ENCODE results near the gene RBPJ. TPM values are rescaled to one million over a fixed set of nuclear protein-coding genes. Genes with fewer than 3 reads are reported as not detected.

Gene RBPJ
- total RNA-seq, result 77.2 TPM

DNA sequence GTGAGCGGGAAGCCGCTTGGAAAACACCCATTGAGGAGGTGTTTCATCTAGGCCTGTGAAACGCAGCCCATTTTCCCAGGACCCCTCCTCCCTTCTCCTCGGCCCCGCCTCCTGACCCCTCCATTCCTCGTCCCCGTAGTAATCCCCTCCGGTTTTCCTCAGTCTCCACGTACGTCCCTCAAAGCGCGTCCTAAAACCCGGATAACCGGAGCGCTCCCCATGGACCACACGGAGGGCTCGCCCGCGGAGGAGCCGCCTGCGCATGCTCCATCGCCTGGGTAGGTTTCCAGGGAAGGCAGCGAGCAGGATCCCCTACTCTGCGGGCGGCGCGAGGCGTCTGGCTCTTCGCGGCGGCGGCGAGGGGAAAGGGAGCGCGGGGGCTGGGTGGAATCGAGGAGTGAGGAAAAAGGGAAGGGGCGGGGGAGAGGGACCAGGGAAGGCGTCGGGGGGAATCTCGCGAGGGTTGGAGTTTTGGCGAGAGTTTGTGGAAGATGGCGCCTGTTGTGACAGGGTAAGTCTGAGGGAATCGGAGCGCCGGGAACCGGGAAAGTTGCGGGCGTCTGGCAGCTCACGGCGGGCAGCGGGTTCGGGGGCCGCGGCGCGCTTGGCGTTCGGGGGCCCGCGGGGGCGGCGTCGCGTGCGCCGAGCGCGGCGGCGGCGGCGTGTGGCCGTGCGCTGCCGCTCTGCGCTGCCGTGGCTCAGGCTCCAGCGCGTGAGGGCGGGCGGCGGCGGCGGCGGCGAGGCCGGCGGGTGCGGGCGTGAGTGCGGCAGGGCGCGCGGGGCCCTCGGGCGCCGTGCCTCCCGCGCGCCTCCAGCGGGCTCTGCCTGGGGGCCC, at the start of gene RBPJ:
TSS of gene RBPJ (plus strand) at position 477 of the 835 bp plus-strand sequence. CDS start at position 492, 15 bp downstream.
- H3K4me3 ChIP-seq (ENCODE audit: low read length in 3 of 3), result peak within 1 kb of the TSS; percentile 83 to 91 (median 89)
- no peaks in the 10 kb centered on the region for H3K27me3 ChIP-seq (ENCODE audit: control insufficient read depth in 3 of 3, insufficient read depth in 3 of 3, low read length in 3 of 3)
- H3K9me3 ChIP-seq (ENCODE audit: control insufficient read depth in 3 of 3, low read length in 3 of 3), result no peaks in the 10 kb centered on the region
- no peaks in the 10 kb centered on the region for H3K36me3 ChIP-seq (ENCODE audit: control insufficient read depth in 3 of 3, insufficient read depth in 3 of 3, low read length in 3 of 3)
- H3K9ac ChIP-seq (ENCODE audit: low read depth in 1 of 3, low read length in 3 of 3), result peak within 1 kb of the TSS; percentile 85 to 92 (median 91)
- peak within 1 kb of the TSS; percentile 94 for H3K27ac ChIP-seq (ENCODE audit: low read depth, low read length)
- peaks cover 16 to 37% (median 33%) of the 10 kb centered on the region in 3 donors for H3K4me1 ChIP-seq (ENCODE audit: control insufficient read depth in 3 of 3, insufficient read depth in 3 of 3, low read length in 3 of 3)

DNA sequence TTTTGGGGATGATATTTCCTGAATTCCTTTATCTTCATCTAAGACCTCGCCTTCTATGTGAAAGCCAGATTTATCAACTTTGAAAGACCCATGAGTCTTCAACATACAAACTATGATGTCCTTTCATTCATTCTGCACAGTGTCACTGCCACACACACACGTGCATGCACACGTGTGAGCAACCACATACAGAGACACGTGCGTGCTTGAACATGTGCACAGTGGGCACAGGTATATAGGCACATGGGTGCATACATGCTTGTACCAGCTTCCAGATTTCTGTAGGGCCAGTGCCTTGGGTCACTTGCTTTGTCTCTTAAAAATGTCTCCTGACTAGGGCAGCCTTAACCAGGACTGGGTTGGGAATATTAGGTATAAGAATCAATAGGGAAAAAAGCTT, 49.1 kb upstream of the RBPJ start:
- Histone ChIP-seq H3K4me1 (ENCODE audit: control insufficient read depth in 3 of 3, insufficient read depth in 3 of 3, low read length in 3 of 3) (peaks cover 0 to 5% (median 0%) of the 10 kb centered on the region in 3 donors), H3K36me3 (ENCODE audit: control insufficient read depth in 3 of 3, insufficient read depth in 3 of 3, low read length in 3 of 3) (no peaks in the 10 kb centered on the region), H3K9me3 (ENCODE audit: control insufficient read depth in 3 of 3, low read length in 3 of 3) (no peaks in the 10 kb centered on the region), H3K9ac (ENCODE audit: low read depth in 1 of 3, low read length in 3 of 3) (no peak overlapping the region), H3K4me3 (ENCODE audit: low read length in 3 of 3) (no peak overlapping the region), H3K27me3 (ENCODE audit: control insufficient read depth in 3 of 3, insufficient read depth in 3 of 3, low read length in 3 of 3) (no peaks in the 10 kb centered on the region), H3K27ac (ENCODE audit: low read depth, low read length) (no peak overlapping the region)

DNA sequence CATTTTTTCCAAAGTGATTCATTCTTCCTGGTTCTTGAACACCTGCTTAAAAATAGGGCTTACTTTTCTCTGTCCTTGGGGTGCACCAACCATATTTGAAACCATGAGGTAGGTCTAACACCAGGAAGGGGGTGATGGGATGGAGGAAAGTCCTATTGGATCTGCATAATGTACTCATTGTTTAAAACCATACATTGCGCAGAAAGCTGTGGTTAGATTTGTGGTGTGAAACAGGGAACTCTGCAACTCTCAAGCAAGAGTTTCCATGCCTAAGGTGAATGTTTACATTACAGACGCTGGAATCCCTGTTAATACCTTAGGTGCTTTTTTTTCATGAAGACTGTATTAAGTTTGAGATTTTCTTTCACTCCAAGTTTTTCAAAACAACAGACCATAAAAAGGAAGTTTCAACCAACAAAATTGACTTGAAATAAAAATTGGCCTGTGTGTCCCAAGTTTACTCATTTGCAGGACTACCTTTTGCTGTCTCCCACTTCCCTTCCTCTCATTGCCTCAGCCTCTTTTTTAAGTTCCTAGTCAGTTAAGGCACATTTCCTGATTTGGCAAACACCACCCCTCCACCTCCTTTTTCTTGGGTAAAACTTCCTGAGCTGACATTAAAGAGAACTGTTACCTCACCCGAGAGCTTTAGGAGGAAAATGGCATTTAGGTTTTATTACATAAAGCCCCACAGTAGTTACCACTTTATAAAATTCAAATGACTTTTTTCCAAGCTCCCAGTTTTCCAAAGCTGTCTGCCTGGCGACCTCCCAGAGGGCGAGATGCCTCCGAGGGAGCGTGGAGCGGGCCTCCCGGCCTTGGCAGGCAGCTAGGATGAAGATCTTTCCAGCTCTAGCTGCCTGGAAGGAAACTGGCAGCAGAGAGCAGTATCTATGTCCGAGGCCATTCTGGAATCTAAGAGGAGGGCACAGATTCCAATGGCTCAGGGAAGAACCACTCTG, 47.9 kb upstream of the RBPJ start:
- no peaks in the 10 kb centered on the region for H3K27me3 ChIP-seq (ENCODE audit: control insufficient read depth in 3 of 3, insufficient read depth in 3 of 3, low read length in 3 of 3)
- no peak overlapping the region for H3K27ac ChIP-seq (ENCODE audit: low read depth, low read length)
- H3K4me3 ChIP-seq (ENCODE audit: low read length in 3 of 3), result no peak overlapping the region
- H3K9ac ChIP-seq (ENCODE audit: low read depth in 1 of 3, low read length in 3 of 3), result no peak overlapping the region
- no peaks in the 10 kb centered on the region for H3K9me3 ChIP-seq (ENCODE audit: control insufficient read depth in 3 of 3, low read length in 3 of 3)
- peaks cover 0 to 5% (median 0%) of the 10 kb centered on the region in 3 donors for H3K4me1 ChIP-seq (ENCODE audit: control insufficient read depth in 3 of 3, insufficient read depth in 3 of 3, low read length in 3 of 3)
- no peaks in the 10 kb centered on the region for H3K36me3 ChIP-seq (ENCODE audit: control insufficient read depth in 3 of 3, insufficient read depth in 3 of 3, low read length in 3 of 3)

GRCh38 chr4:26273616-26273980, 47.2 kb upstream of the RBPJ start:
- Histone ChIP-seq H3K4me3 (ENCODE audit: low read length in 3 of 3) (no peak overlapping the region), H3K36me3 (ENCODE audit: control insufficient read depth in 3 of 3, insufficient read depth in 3 of 3, low read length in 3 of 3) (no peaks in the 10 kb centered on the region), H3K9me3 (ENCODE audit: control insufficient read depth in 3 of 3, low read length in 3 of 3) (no peaks in the 10 kb centered on the region), H3K27ac (ENCODE audit: low read depth, low read length) (no peak overlapping the region), H3K27me3 (ENCODE audit: control insufficient read depth in 3 of 3, insufficient read depth in 3 of 3, low read length in 3 of 3) (no peaks in the 10 kb centered on the region), H3K9ac (ENCODE audit: low read depth in 1 of 3, low read length in 3 of 3) (no peak overlapping the region), H3K4me1 (ENCODE audit: control insufficient read depth in 3 of 3, insufficient read depth in 3 of 3, low read length in 3 of 3) (peaks cover 0 to 5% (median 0%) of the 10 kb centered on the region in 3 donors)

DNA sequence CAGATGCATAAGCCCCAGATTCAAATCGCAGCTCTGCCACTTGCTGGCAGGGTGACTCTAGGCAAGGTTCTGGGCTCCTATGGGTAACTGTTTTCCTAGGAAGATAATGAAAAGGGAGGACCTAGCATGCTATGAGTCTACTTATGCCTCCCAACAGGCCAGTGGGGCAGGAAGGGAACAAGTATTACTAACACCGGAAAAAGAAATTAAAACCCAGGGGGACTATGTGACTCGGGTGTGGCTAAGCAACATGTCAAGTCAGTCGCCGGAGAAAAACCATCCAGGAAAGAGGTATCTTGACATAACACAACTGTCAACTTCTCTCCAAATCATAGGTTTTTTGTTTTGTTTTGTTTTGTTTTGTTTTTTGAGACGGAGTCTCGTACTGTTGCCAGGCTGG, 45.5 kb upstream of the RBPJ start:
- Histone ChIP-seq H3K4me3 (ENCODE audit: low read length in 3 of 3) (no peak overlapping the region), H3K27ac (ENCODE audit: low read depth, low read length) (no peak overlapping the region), H3K9ac (ENCODE audit: low read depth in 1 of 3, low read length in 3 of 3) (no peak overlapping the region), H3K36me3 (ENCODE audit: control insufficient read depth in 3 of 3, insufficient read depth in 3 of 3, low read length in 3 of 3) (no peaks in the 10 kb centered on the region), H3K27me3 (ENCODE audit: control insufficient read depth in 3 of 3, insufficient read depth in 3 of 3, low read length in 3 of 3) (no peaks in the 10 kb centered on the region), H3K9me3 (ENCODE audit: control insufficient read depth in 3 of 3, low read length in 3 of 3) (no peaks in the 10 kb centered on the region), H3K4me1 (ENCODE audit: control insufficient read depth in 3 of 3, insufficient read depth in 3 of 3, low read length in 3 of 3) (peaks cover 0 to 5% (median 0%) of the 10 kb centered on the region in 3 donors)

DNA sequence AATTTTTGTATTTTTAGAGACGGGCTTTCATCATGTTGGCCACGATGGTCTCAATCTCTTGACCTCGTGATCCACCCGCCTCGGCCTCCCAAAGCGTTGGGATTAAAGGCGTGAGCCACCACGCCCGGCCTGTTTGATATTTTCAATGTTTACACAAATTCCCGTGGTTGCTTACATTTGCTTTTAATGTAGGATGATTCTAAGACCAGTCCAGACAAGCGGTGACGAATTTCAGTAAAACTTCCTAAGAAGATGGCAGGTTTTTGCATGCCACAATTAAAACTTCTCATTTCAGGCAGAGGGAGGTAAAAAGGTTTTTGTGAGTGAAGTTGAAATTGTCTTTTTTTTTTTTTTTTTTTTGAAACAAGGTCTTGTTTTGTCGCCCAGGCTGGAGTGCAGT, 41.4 kb upstream of the RBPJ start:
- Histone ChIP-seq H3K9me3 (ENCODE audit: control insufficient read depth in 3 of 3, low read length in 3 of 3) (no peaks in the 10 kb centered on the region), H3K36me3 (ENCODE audit: control insufficient read depth in 3 of 3, insufficient read depth in 3 of 3, low read length in 3 of 3) (no peaks in the 10 kb centered on the region), H3K27ac (ENCODE audit: low read depth, low read length) (no peak overlapping the region), H3K9ac (ENCODE audit: low read depth in 1 of 3, low read length in 3 of 3) (no peak overlapping the region), H3K27me3 (ENCODE audit: control insufficient read depth in 3 of 3, insufficient read depth in 3 of 3, low read length in 3 of 3) (no peaks in the 10 kb centered on the region), H3K4me3 (ENCODE audit: low read length in 3 of 3) (no peak overlapping the region), H3K4me1 (ENCODE audit: control insufficient read depth in 3 of 3, insufficient read depth in 3 of 3, low read length in 3 of 3) (no peaks in the 10 kb centered on the region)

DNA sequence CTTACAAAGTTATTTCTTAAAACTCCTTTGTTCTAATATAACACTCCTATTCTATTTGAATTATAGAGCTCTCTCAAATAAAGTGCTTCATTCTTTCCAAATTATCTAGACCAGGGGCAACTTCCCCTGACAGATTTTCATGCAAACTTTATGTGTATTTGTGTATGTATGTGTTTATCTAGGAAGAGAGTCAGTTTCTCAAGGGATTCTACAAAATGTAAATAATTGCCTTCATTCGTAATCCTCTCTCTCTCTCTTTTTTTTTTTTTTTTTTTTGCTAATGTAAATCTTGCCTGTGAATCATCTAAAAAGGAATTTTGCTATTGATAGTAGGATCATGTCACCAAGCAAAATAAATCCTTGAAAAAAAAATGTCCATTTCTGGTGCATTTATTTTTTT, 38.9 kb upstream of the RBPJ start:
- no peaks in the 10 kb centered on the region for H3K36me3 ChIP-seq (ENCODE audit: control insufficient read depth in 3 of 3, insufficient read depth in 3 of 3, low read length in 3 of 3)
- H3K4me3 ChIP-seq (ENCODE audit: low read length in 3 of 3), result no peak overlapping the region
- no peak overlapping the region for H3K27ac ChIP-seq (ENCODE audit: low read depth, low read length)
- no peaks in the 10 kb centered on the region for H3K4me1 ChIP-seq (ENCODE audit: control insufficient read depth in 3 of 3, insufficient read depth in 3 of 3, low read length in 3 of 3)
- H3K9me3 ChIP-seq (ENCODE audit: control insufficient read depth in 3 of 3, low read length in 3 of 3), result no peaks in the 10 kb centered on the region
- no peak overlapping the region for H3K9ac ChIP-seq (ENCODE audit: low read depth in 1 of 3, low read length in 3 of 3)
- no peaks in the 10 kb centered on the region for H3K27me3 ChIP-seq (ENCODE audit: control insufficient read depth in 3 of 3, insufficient read depth in 3 of 3, low read length in 3 of 3)

DNA sequence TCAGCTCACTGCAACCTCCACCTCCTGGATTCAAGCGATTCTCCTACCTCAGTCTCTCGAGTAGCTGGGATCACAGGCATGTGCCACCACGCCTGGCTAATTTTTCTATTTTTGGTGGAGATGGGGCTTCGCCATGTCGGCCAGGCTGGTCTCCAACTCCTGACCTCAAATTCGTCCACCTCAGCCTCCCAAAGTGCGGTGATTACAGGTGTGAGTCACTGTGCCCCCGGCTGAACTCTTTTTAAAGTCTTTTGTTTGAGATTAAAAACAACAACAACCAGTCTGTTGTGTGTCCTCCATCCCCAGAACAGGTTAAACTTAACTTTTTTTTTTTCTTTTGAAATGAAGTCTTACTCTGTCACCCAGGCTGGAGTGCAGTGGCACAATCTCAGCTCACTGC, 36.3 kb upstream of the RBPJ start:
- Histone ChIP-seq H3K27ac (ENCODE audit: low read depth, low read length) (no peak overlapping the region), H3K4me3 (ENCODE audit: low read length in 3 of 3) (no peak overlapping the region), H3K9ac (ENCODE audit: low read depth in 1 of 3, low read length in 3 of 3) (no peak overlapping the region), H3K27me3 (ENCODE audit: control insufficient read depth in 3 of 3, insufficient read depth in 3 of 3, low read length in 3 of 3) (no peaks in the 10 kb centered on the region), H3K36me3 (ENCODE audit: control insufficient read depth in 3 of 3, insufficient read depth in 3 of 3, low read length in 3 of 3) (no peaks in the 10 kb centered on the region), H3K4me1 (ENCODE audit: control insufficient read depth in 3 of 3, insufficient read depth in 3 of 3, low read length in 3 of 3) (no peaks in the 10 kb centered on the region), H3K9me3 (ENCODE audit: control insufficient read depth in 3 of 3, low read length in 3 of 3) (no peaks in the 10 kb centered on the region)

DNA sequence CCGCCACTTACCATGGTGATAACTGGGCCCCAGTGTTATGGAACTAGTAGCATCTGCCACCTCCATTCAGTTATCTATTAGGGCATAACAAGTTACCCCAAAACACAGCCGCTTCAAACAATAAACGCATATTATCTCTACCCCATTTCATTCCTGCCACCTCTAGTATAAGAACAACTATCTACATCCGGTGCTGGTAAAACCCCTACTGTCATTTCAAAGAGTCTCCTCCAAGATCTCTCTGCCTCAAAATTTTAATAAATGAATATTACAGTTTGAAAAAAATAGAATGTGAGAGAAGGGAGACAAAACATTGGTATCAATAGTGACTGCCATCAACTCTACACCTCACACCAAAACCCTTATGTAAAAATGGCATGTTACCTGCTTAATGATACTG, 35.5 kb upstream of the RBPJ start:
- no peak overlapping the region for H3K27ac ChIP-seq (ENCODE audit: low read depth, low read length)
- no peaks in the 10 kb centered on the region for H3K9me3 ChIP-seq (ENCODE audit: control insufficient read depth in 3 of 3, low read length in 3 of 3)
- H3K4me3 ChIP-seq (ENCODE audit: low read length in 3 of 3), result no peak overlapping the region
- H3K27me3 ChIP-seq (ENCODE audit: control insufficient read depth in 3 of 3, insufficient read depth in 3 of 3, low read length in 3 of 3), result no peaks in the 10 kb centered on the region
- H3K36me3 ChIP-seq (ENCODE audit: control insufficient read depth in 3 of 3, insufficient read depth in 3 of 3, low read length in 3 of 3), result no peaks in the 10 kb centered on the region
- H3K4me1 ChIP-seq (ENCODE audit: control insufficient read depth in 3 of 3, insufficient read depth in 3 of 3, low read length in 3 of 3), result peaks cover 0 to 3% (median 0%) of the 10 kb centered on the region in 3 donors
- no peak overlapping the region for H3K9ac ChIP-seq (ENCODE audit: low read depth in 1 of 3, low read length in 3 of 3)

DNA sequence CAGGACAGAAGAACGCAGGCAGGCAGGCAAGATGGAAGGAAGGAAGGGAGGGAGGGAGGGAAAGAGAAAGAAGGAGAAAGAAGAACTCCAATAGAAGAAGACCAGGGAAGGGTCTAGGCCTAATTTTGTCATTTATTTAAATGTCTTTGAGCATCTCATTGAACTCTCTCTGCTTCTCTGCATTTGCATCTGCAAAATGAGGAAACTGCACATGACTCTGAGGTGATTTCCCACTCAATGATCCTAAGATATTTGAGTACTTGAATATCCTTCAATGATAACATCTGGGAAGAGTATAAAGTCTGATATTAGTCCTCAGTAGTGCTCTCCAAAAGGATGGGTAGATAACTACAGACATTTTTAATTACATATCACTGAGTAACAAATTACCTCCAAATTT, 33.1 kb upstream of the RBPJ start:
- H3K27ac ChIP-seq (ENCODE audit: low read depth, low read length), result peak overlapping the region; percentile 63
- H3K9ac ChIP-seq (ENCODE audit: low read depth in 1 of 3, low read length in 3 of 3), result no peak overlapping the region
- no peaks in the 10 kb centered on the region for H3K36me3 ChIP-seq (ENCODE audit: control insufficient read depth in 3 of 3, insufficient read depth in 3 of 3, low read length in 3 of 3)
- H3K9me3 ChIP-seq (ENCODE audit: control insufficient read depth in 3 of 3, low read length in 3 of 3), result no peaks in the 10 kb centered on the region
- H3K27me3 ChIP-seq (ENCODE audit: control insufficient read depth in 3 of 3, insufficient read depth in 3 of 3, low read length in 3 of 3), result no peaks in the 10 kb centered on the region
- H3K4me3 ChIP-seq (ENCODE audit: low read length in 3 of 3), result no peak overlapping the region
- peaks cover 0 to 6% (median 0%) of the 10 kb centered on the region in 3 donors for H3K4me1 ChIP-seq (ENCODE audit: control insufficient read depth in 3 of 3, insufficient read depth in 3 of 3, low read length in 3 of 3)
